Bronchial epithelial cell (primary cell): ENCODE results near the gene INSRR. TPM values are rescaled to one million over a fixed set of nuclear protein-coding genes. Genes with fewer than 3 reads are reported as not detected.

Experiments
- DNase-seq: peaks from one replicate; pipeline ENCODE4 v3.0.0-alpha.2; 2010; ENCODE audit warnings: low read depth
- FAIRE-seq: peaks from 2 replicates; lab custom pipeline; 2011; peaks lifted over from hg19 to GRCh38; lab: Jason Lieb, UNC
- H3K27me3 ChIP-seq: 2 replicates; pipeline ENCODE4 v1.5.1; 2011; ENCODE audit warnings: low read length; ENCODE audit not compliant: control insufficient read depth, insufficient read depth
- H3K36me3 ChIP-seq: 2 replicates; pipeline ENCODE4 v1.5.1; 2011; ENCODE audit warnings: low read length; ENCODE audit not compliant: control insufficient read depth, insufficient read depth
- H3K4me3 ChIP-seq: 2 replicates; pipeline ENCODE4 v1.5.1; 2011; ENCODE audit warnings: mild to moderate bottlenecking, low read depth, low read length, control low read depth
- CTCF ChIP-seq: IDR thresholded peaks from 2 replicates; pipeline ENCODE4 v1.5.1; 2011; ENCODE audit warnings: mild to moderate bottlenecking, moderate library complexity, low read length, control low read depth, inconsistent platforms; ENCODE audit not compliant: insufficient read depth, severe bottlenecking
- total RNA-seq: library from RNA; depleted of rRNA; stranded (reverse); fragments of >200 nt; gene quantifications from 2 replicates; pipeline ENCODE4 v1.2.1, GENCODE V29; 2014

INSRR gene
- total RNA-seq, 1 donor from 2014 or later: not detected

GRCh38 chr1:156904187-156904959 lies 45.5 kb upstream of the INSRR start:
- DNase-seq (no peak), FAIRE-seq (no peak)
- Histone ChIP-seq H3K36me3 (peaks cover 7% of the 10 kb centered on the region), H3K4me3 (no peak overlapping the region), H3K27me3 (no peaks in the 10 kb centered on the region)
- no peak for TF ChIP-seq CTCF

GRCh38 chr1:156903328-156904091 lies 44.6 kb upstream of the INSRR start:
- no peak for TF ChIP-seq CTCF
- Histone ChIP-seq H3K4me3 (no peak overlapping the region), H3K36me3 (peaks cover 3% of the 10 kb centered on the region), H3K27me3 (no peaks in the 10 kb centered on the region)
- no peak for FAIRE-seq
- DNase-seq: no peak

- no peaks in the 10 kb centered on the region for H3K27me3 ChIP-seq
- H3K4me3 ChIP-seq: no peak overlapping the region
- H3K36me3 ChIP-seq: peaks cover 3% of the 10 kb centered on the region
- DNase-seq: no peak
- no peak for FAIRE-seq
- no peak for TF ChIP-seq CTCF
Observed at GRCh38 chr1:156901966-156902915, 43.3 kb upstream of the INSRR start.

GRCh38 chr1:156901590-156901900 lies 42.6 kb upstream of the INSRR start:
- FAIRE-seq (no peak), DNase-seq (no peak)
- TF ChIP-seq CTCF: no peak
- H3K36me3 ChIP-seq: peaks cover 3% of the 10 kb centered on the region
- no peak overlapping the region for H3K4me3 ChIP-seq
- H3K27me3 ChIP-seq: no peaks in the 10 kb centered on the region

GRCh38 chr1:156900896-156901589 lies 42.1 kb upstream of the INSRR start:
- Histone ChIP-seq H3K36me3 (peaks cover under 1% of the 10 kb centered on the region), H3K27me3 (no peaks in the 10 kb centered on the region), H3K4me3 (no peak overlapping the region)
- FAIRE-seq: no peak
- DNase-seq: no peak
- no peak for TF ChIP-seq CTCF
